T-cell (primary cell): ENCODE measurements around the gene ZCCHC14. TPM values are rescaled to one million over a fixed set of nuclear protein-coding genes. Genes with fewer than 3 reads are reported as not detected.

ENCODE experiments used
- ATAC-seq, 4 experiments: fragments of 200-7000 bp in 3 of 4; fragments of 150-1000 bp in 1 of 4; cut with Tn5 transposase; replicated peaks in 1 of 4; 1 replicate in 3 of 4; 2 replicates in 1 of 4; pipeline ENCODE4 v1.10.0; 2021; ENCODE audit warnings: moderate library complexity in 3 of 4, mild to moderate bottlenecking in 2 of 4, moderate number of reproducible peaks in 1 of 4
- CTCF ChIA-PET, 2 donors: fragments of 300-600 bp; sonication (Branson Sonifier 250); formaldehyde crosslinking; loops; one replicate each; lab custom pipeline; 2022; ENCODE audit warnings: antibody characterized with exemption in 2 of 2; lab: Charles Lee
- POLR2A ChIA-PET, 2 donors: fragments of 300-600 bp; sonication (Branson Sonifier 250); formaldehyde crosslinking; loops; one replicate each; lab custom pipeline; 2022; ENCODE audit warnings: antibody characterized with exemption in 2 of 2; lab: Charles Lee
- DNase-seq, 35 experiments: peaks; one replicate each; pipeline versions ENCODE4 v3.0.0 to v3.0.0-alpha.2; 2013 to 2023
- H3K27ac ChIP-seq: one replicate; pipeline ENCODE4 v1.5.1; 2013; ENCODE audit warnings: low read length
- H3K27me3 ChIP-seq, 2 experiments: replicated peaks in 1 of 2; 1 replicate in 1 of 2; 2 replicates in 1 of 2; pipeline versions ENCODE4 v1.6.1 to v1.7.0; 2013; ENCODE audit warnings: low read length in 1 of 2, mixed read lengths in 1 of 2; ENCODE audit not compliant: control insufficient read depth in 2 of 2, insufficient read depth in 2 of 2; ENCODE audit errors: extremely low read depth in 1 of 2
- H3K36me3 ChIP-seq, 2 donors: 1 replicate in 1 of 2; 2 replicates in 1 of 2; pipeline versions ENCODE4 v1.6.1 to v1.7.0; 2013; ENCODE audit warnings: low read length in 1 of 2; ENCODE audit not compliant: control insufficient read depth in 2 of 2, insufficient read depth in 1 of 2; ENCODE audit errors: extremely low read depth in 1 of 2
- H3K4me1 ChIP-seq, 2 experiments: 1 replicate in 1 of 2; 2 replicates in 1 of 2; pipeline versions ENCODE4 v1.6.1 to v1.7.0; 2013; ENCODE audit warnings: low read length in 2 of 2, mixed read lengths in 1 of 2; ENCODE audit not compliant: insufficient read depth in 2 of 2, control insufficient read depth in 1 of 2; ENCODE audit errors: extremely low read depth in 1 of 2
- H3K4me3 ChIP-seq, 2 donors: 1 replicate in 1 of 2; 2 replicates in 1 of 2; pipeline versions ENCODE4 v1.5.1 to v1.7.0; 2013; ENCODE audit warnings: mild to moderate bottlenecking in 2 of 2, low read length in 1 of 2, moderate library complexity in 1 of 2; ENCODE audit not compliant: control insufficient read depth in 1 of 2; ENCODE audit errors: extremely low read depth in 1 of 2
- H3K9me3 ChIP-seq: 2 replicates; pipeline ENCODE4 v1.7.0; 2013
- H3K27ac Mint-ChIP-seq, 2 donors: one replicate each; pipeline ENCODE4 v1.8.0; 2020 to 2021; ENCODE audit warnings: mild to moderate bottlenecking in 2 of 2, mixed read lengths in 2 of 2
- H3K27me3 Mint-ChIP-seq, 2 donors: one replicate each; pipeline ENCODE4 v1.8.0; 2021 to 2022; ENCODE audit warnings: mixed read lengths in 2 of 2
- H3K36me3 Mint-ChIP-seq: one replicate; pipeline ENCODE4 v1.8.0; 2021; ENCODE audit warnings: mixed read lengths
- H3K4me1 Mint-ChIP-seq, 3 donors: one replicate each; pipeline ENCODE4 v1.8.0; 2020 to 2022; ENCODE audit warnings: mixed read lengths in 3 of 3, mild to moderate bottlenecking in 1 of 3
- H3K4me3 Mint-ChIP-seq, 3 donors: one replicate each; pipeline ENCODE4 v1.8.0; 2020 to 2022; ENCODE audit warnings: mild to moderate bottlenecking in 3 of 3, mixed read lengths in 3 of 3, moderate library complexity in 3 of 3
- H3K9me3 Mint-ChIP-seq, 3 donors: one replicate each; pipeline ENCODE4 v1.8.0; 2020 to 2022; ENCODE audit warnings: mixed read lengths in 3 of 3
- WGBS: methylation state at CpG from one replicate; pipeline ENCODE4 v1.1.5; 2013; ENCODE audit warnings: missing lambda C conversion rate; ENCODE audit not compliant: insufficient coverage; 5-methylcytosine and 5-hydroxymethylcytosine counted together
- total RNA-seq, 35 experiments: library from RNA in 6 of 35; stranded (reverse) in 6 of 35; fragments of 120-200 nt in 1 of 35; gene quantifications; one replicate each; pipeline versions ENCODE4 v1.2.1 to v1.2.4 and lab custom pipeline; 2013 to 2026

The ZCCHC14 gene
- total RNA-seq, 5 donors from 2014 or later (not counting 1 experiment from before 2014, with no cell fraction given): 23.7 to 32.6 (median 27.3) TPM

GRCh38 chr16:87437327-87437726 is 55.5 kb downstream of the ZCCHC14 start:
- 97% methylated on average over 14 of the region's 14 CpGs for WGBS
- no peak overlapping the region for H3K4me3 ChIP-seq
- H3K27me3 Mint-ChIP-seq: no peaks in the 10 kb centered on the region
- peaks cover 0 to 2% of the 10 kb centered on the region in 2 experiments for H3K27me3 ChIP-seq
- peaks cover 10 to 21% of the 10 kb centered on the region in 2 experiments for H3K4me1 ChIP-seq
- POLR2A ChIA-PET: interaction anchor here in 1 of 2 donors (0.7 kb wide), 1 partner anchor 8 kb away, joined by 10 read pairs; no protein-coding TSS in a partner anchor
- H3K9me3 ChIP-seq: no peaks in the 10 kb centered on the region
- peak overlapping the region in 1 of 3 donors; percentile 17 for H3K4me3 Mint-ChIP-seq
- peaks cover 13% of the 10 kb centered on the region for H3K36me3 Mint-ChIP-seq
- CTCF ChIA-PET: no interaction called here
- ATAC-seq (no peak), DNase-seq (no peak)
- no peak overlapping the region for H3K27ac ChIP-seq
- H3K4me1 Mint-ChIP-seq: peaks cover 28 to 31% (median 30%) of the 10 kb centered on the region in 3 donors
- peak overlapping the region in 1 of 2 donors; percentile 44 for H3K27ac Mint-ChIP-seq
- H3K9me3 Mint-ChIP-seq: no peaks in the 10 kb centered on the region
- peaks cover 2% of the 10 kb centered on the region in 2 donors for H3K36me3 ChIP-seq

- peak overlapping the region in 1 of 2 donors; percentile 5 for H3K4me3 ChIP-seq
- Mint-ChIP-seq H3K27ac (peak overlapping the region in 1 of 2 donors; percentile 35), H3K27me3 (no peaks in the 10 kb centered on the region), H3K36me3 (peaks cover 11% of the 10 kb centered on the region), H3K4me3 (peak overlapping the region; percentile 47 to 64 (median 64)), H3K4me1 (peaks cover 28 to 31% (median 30%) of the 10 kb centered on the region in 3 donors), H3K9me3 (no peaks in the 10 kb centered on the region)
- peaks cover 3 to 4% of the 10 kb centered on the region in 2 donors for H3K36me3 ChIP-seq
- ChIA-PET POLR2A (interaction anchor here in 1 of 2 donors (0.7 kb wide), 1 partner anchor 7 kb away, joined by 10 read pairs; no protein-coding TSS in a partner anchor), CTCF (interaction anchor here in 1 of 2 donors (1.5 kb wide), 1 partner anchor 43 kb away, joined by 3 read pairs; no protein-coding TSS in a partner anchor)
- 35% methylated on average over 15 of the region's 29 CpGs for WGBS
- H3K9me3 ChIP-seq: no peaks in the 10 kb centered on the region
- H3K4me1 ChIP-seq: peaks cover 10 to 21% of the 10 kb centered on the region in 2 experiments
- ATAC-seq: peak; percentile 11 to 72 (median 60)
- peak in 2 of 35 experiments; percentile 9 to 14 for DNase-seq
- no peak overlapping the region for H3K27ac ChIP-seq
- peaks cover 0 to 2% of the 10 kb centered on the region in 2 experiments for H3K27me3 ChIP-seq
These were observed 56.3 kb downstream of the ZCCHC14 start for GRCh38 chr16:87436225-87437172.

- H3K36me3 ChIP-seq: peaks cover 3 to 5% of the 10 kb centered on the region in 2 donors
- H3K27ac ChIP-seq: no peak overlapping the region
- H3K36me3 Mint-ChIP-seq: peaks cover 10% of the 10 kb centered on the region
- peaks cover 28 to 31% (median 30%) of the 10 kb centered on the region in 3 donors for H3K4me1 Mint-ChIP-seq
- POLR2A ChIA-PET: no interaction called here
- ATAC-seq: peak in 2 of 4 experiments; percentile 55 to 79
- CTCF ChIA-PET: interaction anchor here in 1 of 2 donors (1.5 kb wide), 1 partner anchor 42 kb away, joined by 3 read pairs; no protein-coding TSS in a partner anchor
- no peaks in the 10 kb centered on the region for H3K27me3 Mint-ChIP-seq
- 63% methylated on average over 13 of the region's 23 CpGs for WGBS
- H3K4me3 ChIP-seq: no peak overlapping the region
- H3K27ac Mint-ChIP-seq: no peak overlapping the region
- H3K4me3 Mint-ChIP-seq: peak overlapping the region in 1 of 3 donors; percentile 64
- peaks cover 10 to 21% of the 10 kb centered on the region in 2 experiments for H3K4me1 ChIP-seq
- no peaks in the 10 kb centered on the region for H3K9me3 ChIP-seq
- DNase-seq: peak in 5 of 35 experiments; percentile 2 to 36 (median 13)
- no peaks in the 10 kb centered on the region for H3K9me3 Mint-ChIP-seq
- peaks cover 0 to 2% of the 10 kb centered on the region in 2 experiments for H3K27me3 ChIP-seq
These were observed 57.2 kb downstream of the ZCCHC14 start for GRCh38 chr16:87435372-87436224.

GRCh38 chr16:87434146-87434667 is 58.6 kb downstream of the ZCCHC14 start:
- Histone ChIP-seq H3K27ac (no peak overlapping the region), H3K4me3 (no peak overlapping the region), H3K9me3 (no peaks in the 10 kb centered on the region), H3K36me3 (peaks cover 3 to 8% of the 10 kb centered on the region in 2 donors), H3K27me3 (peaks cover 0 to 2% of the 10 kb centered on the region in 2 experiments), H3K4me1 (peaks cover 10 to 21% of the 10 kb centered on the region in 2 experiments)
- WGBS: 99% methylated on average over 10 of the region's 22 CpGs
- ATAC-seq: no peak
- ChIA-PET CTCF (no interaction called here), POLR2A (no interaction called here)
- H3K27me3 Mint-ChIP-seq: no peaks in the 10 kb centered on the region
- no peak overlapping the region for H3K27ac Mint-ChIP-seq
- no peak for DNase-seq
- no peaks in the 10 kb centered on the region for H3K9me3 Mint-ChIP-seq
- peaks cover 15% of the 10 kb centered on the region for H3K36me3 Mint-ChIP-seq
- H3K4me3 Mint-ChIP-seq: no peak overlapping the region
- H3K4me1 Mint-ChIP-seq: peaks cover 28 to 31% (median 30%) of the 10 kb centered on the region in 3 donors

GRCh38 chr16:87432330-87432915 is 60.4 kb downstream of the ZCCHC14 start:
- ChIA-PET CTCF (no interaction called here), POLR2A (no interaction called here)
- Mint-ChIP-seq H3K27me3 (no peaks in the 10 kb centered on the region), H3K4me1 (peaks cover 20 to 22% (median 21%) of the 10 kb centered on the region in 3 donors), H3K36me3 (peaks cover 12% of the 10 kb centered on the region), H3K9me3 (no peaks in the 10 kb centered on the region), H3K4me3 (no peak overlapping the region), H3K27ac (no peak overlapping the region)
- Histone ChIP-seq H3K9me3 (no peaks in the 10 kb centered on the region), H3K27ac (no peak overlapping the region), H3K4me1 (peaks cover 10 to 21% of the 10 kb centered on the region in 2 experiments), H3K36me3 (peaks cover 3 to 8% of the 10 kb centered on the region in 2 donors), H3K27me3 (peaks cover 0 to 2% of the 10 kb centered on the region in 2 experiments), H3K4me3 (no peak overlapping the region)
- DNase-seq (no peak), ATAC-seq (no peak)
- WGBS: 97% methylated on average over 13 of the region's 15 CpGs
